ENCODE data around the gene PCLAF. TPM values are rescaled to one million over a fixed set of nuclear protein-coding genes. Genes with fewer than 3 reads are reported as not detected.
"Not testable (repeated sequence)": the region's sequence is repeated elsewhere in the genome, so short reads cannot be mapped to it uniquely, and the experiment has no call there.

PCLAF gene
- total RNA-seq: 1.4 TPM

- H3K9me3 ChIP-seq (ENCODE audit: low read depth, low read length): no peaks in the 10 kb centered on the region
- H3K4me3 ChIP-seq (ENCODE audit: low read length): peak within 1 kb of the TSS; percentile 65
- peaks cover 17% of the 10 kb centered on the region for H3K4me1 ChIP-seq (ENCODE audit: insufficient read depth, low read length)
- H3K27me3 ChIP-seq (ENCODE audit: insufficient read depth, low read length): no peaks in the 10 kb centered on the region
Measured at GRCh38 chr15:64381000-64381751, at the start of gene PCLAF. Gene PCLAF, minus strand, starts transcription at chr15:64381441. Its CDS starts 70 bp downstream, at chr15:64381371.

GRCh38 chr15:64430000-64430735, 48.9 kb upstream of the PCLAF start:
- Histone ChIP-seq H3K4me1 (ENCODE audit: insufficient read depth, low read length) (peaks cover 19% of the 10 kb centered on the region), H3K4me3 (ENCODE audit: low read length) (no peak overlapping the region), H3K9me3 (ENCODE audit: low read depth, low read length) (no peaks in the 10 kb centered on the region), H3K27me3 (ENCODE audit: insufficient read depth, low read length) (no peaks in the 10 kb centered on the region)

GRCh38 chr15:64429448-64429847, 48.2 kb upstream of the PCLAF start:
- peaks cover 19% of the 10 kb centered on the region for H3K4me1 ChIP-seq (ENCODE audit: insufficient read depth, low read length)
- H3K27me3 ChIP-seq (ENCODE audit: insufficient read depth, low read length): no peaks in the 10 kb centered on the region
- H3K4me3 ChIP-seq (ENCODE audit: low read length): no peak overlapping the region
- H3K9me3 ChIP-seq (ENCODE audit: low read depth, low read length): no peaks in the 10 kb centered on the region

DNA sequence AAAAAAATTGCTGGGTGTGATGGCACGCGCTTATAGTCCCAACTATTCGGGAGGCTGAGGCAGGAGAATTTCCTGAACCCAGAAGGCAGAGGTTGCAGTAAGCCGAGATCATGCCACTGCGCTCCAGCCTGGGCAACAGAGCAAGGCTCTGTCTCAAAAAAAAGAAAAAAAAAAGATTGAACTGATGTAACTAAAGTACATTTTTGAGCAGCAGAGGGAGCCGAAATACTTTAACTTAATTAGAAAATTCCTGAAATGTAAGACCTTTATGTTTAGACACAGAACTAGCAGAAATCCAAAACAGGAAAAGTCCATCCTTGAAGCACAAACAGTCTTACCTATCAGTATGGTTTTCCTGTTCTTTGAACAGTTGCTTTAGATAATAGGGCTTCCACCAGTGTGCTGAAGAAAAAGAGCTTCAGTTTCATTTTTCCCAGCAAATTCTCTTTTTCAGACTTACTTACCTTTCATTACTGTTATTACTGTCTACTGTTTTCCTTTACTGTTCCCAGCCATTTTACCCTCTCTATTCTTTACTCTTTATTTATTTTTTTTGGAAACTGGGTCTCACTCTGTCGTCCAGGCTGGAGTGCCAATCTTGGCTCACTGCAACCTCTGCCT, 45.7 kb upstream of the PCLAF start:
- peaks cover 25% of the 10 kb centered on the region for H3K4me1 ChIP-seq (ENCODE audit: insufficient read depth, low read length)

DNA sequence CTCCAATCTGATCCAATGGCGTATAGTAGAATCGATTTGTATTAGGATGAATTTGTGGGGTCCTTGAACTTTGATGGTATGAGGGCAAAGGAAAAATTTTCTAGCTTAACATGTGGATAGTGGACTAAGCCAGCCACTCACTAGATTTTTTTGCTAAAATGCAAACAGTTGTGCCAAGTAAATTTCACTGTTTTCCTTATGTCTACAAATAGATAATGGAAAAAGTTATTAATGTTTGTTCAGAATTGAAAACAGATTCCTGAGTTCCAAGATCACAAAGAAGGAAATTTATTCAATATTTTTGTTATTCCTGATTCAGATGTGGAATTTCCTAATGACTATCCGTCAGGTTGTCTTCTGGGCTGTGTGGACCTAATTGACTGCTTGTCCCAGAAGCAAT, 44.0 kb upstream of the PCLAF start:
- no peaks in the 10 kb centered on the region for H3K27me3 ChIP-seq (ENCODE audit: insufficient read depth, low read length)
- no peak overlapping the region for H3K4me3 ChIP-seq (ENCODE audit: low read length)
- no peaks in the 10 kb centered on the region for H3K9me3 ChIP-seq (ENCODE audit: low read depth, low read length)
- peaks cover 19% of the 10 kb centered on the region for H3K4me1 ChIP-seq (ENCODE audit: insufficient read depth, low read length)

More for the DNA sequence above, 45.7 kb upstream of the PCLAF start:
- Histone ChIP-seq H3K27me3 (ENCODE audit: insufficient read depth, low read length) (no peaks in the 10 kb centered on the region), H3K4me3 (ENCODE audit: low read length) (no peak overlapping the region), H3K9me3 (ENCODE audit: low read depth, low read length) (no peaks in the 10 kb centered on the region)

- no peak overlapping the region for H3K4me3 ChIP-seq (ENCODE audit: low read length)
- no peaks in the 10 kb centered on the region for H3K9me3 ChIP-seq (ENCODE audit: low read depth, low read length)
- peaks cover 7% of the 10 kb centered on the region for H3K4me1 ChIP-seq (ENCODE audit: insufficient read depth, low read length)
- H3K27me3 ChIP-seq (ENCODE audit: insufficient read depth, low read length): no peaks in the 10 kb centered on the region
Measured at GRCh38 chr15:64423970-64424369, 42.7 kb upstream of the PCLAF start.

DNA sequence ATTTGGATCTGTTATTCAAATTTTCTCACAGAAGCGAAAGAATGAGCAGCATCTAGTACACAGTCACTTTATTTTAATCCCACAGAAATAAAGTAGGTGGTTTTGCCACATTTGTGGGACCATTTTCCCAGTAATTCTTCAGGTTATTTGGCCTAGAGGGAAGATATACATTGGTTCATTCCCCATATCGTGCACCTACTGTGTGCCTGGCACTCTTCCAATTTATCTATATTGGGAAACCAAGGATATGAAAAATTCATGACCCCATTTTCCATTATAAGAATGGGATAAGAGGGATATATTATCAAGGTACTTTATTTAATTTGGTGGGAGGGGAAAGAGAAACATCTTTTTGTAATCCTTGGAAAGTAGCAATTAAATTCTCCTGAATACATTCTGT, 41.5 kb upstream of the PCLAF start:
- H3K9me3 ChIP-seq (ENCODE audit: low read depth, low read length): no peaks in the 10 kb centered on the region
- peaks cover 6% of the 10 kb centered on the region for H3K4me1 ChIP-seq (ENCODE audit: insufficient read depth, low read length)
- H3K27me3 ChIP-seq (ENCODE audit: insufficient read depth, low read length): no peaks in the 10 kb centered on the region
- H3K4me3 ChIP-seq (ENCODE audit: low read length): no peak overlapping the region

DNA sequence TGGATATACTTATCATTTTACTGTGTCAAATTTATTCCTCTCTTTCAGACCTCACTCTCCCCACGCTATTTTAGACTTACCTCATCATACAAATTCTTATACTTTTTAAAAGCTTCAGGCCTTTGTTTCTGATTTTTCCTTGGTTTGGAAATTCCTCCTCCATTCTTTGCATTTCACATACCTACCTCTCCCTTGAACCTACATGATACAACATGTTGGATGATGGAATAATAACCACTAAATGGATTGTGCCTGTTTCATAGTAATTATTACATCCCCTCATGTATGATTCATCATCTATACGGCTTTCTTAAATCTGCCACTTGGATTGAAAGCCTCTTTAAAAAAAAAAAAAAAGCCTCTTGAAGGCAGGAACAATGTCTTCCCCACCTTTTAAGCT, 31.0 kb upstream of the PCLAF start:
- Histone ChIP-seq H3K9me3 (ENCODE audit: low read depth, low read length) (no peaks in the 10 kb centered on the region), H3K4me1 (ENCODE audit: insufficient read depth, low read length) (no peaks in the 10 kb centered on the region), H3K27me3 (ENCODE audit: insufficient read depth, low read length) (no peaks in the 10 kb centered on the region), H3K4me3 (ENCODE audit: low read length) (no peak overlapping the region)

- no peak overlapping the region for H3K4me3 ChIP-seq (ENCODE audit: low read length)
- H3K9me3 ChIP-seq (ENCODE audit: low read depth, low read length): no peaks in the 10 kb centered on the region
- H3K27me3 ChIP-seq (ENCODE audit: insufficient read depth, low read length): no peaks in the 10 kb centered on the region
- no peaks in the 10 kb centered on the region for H3K4me1 ChIP-seq (ENCODE audit: insufficient read depth, low read length)
Measured at GRCh38 chr15:64400583-64400982, 19.3 kb upstream of the PCLAF start.

- H3K4me1 ChIP-seq (ENCODE audit: insufficient read depth, low read length): no peaks in the 10 kb centered on the region
Measured at GRCh38 chr15:64398575-64398974, 17.3 kb upstream of the PCLAF start.

GRCh38 chr15:64396789-64397188, 15.5 kb upstream of the PCLAF start:
- Histone ChIP-seq H3K4me1 (ENCODE audit: insufficient read depth, low read length) (no peaks in the 10 kb centered on the region), H3K9me3 (ENCODE audit: low read depth, low read length) (no peaks in the 10 kb centered on the region), H3K27me3 (ENCODE audit: insufficient read depth, low read length) (no peaks in the 10 kb centered on the region), H3K4me3 (ENCODE audit: low read length) (no peak overlapping the region)

More at GRCh38 chr15:64398575-64398974, 17.3 kb upstream of the PCLAF start:
- Histone ChIP-seq H3K4me3 (ENCODE audit: low read length) (no peak overlapping the region), H3K27me3 (ENCODE audit: insufficient read depth, low read length) (no peaks in the 10 kb centered on the region), H3K9me3 (ENCODE audit: low read depth, low read length) (no peaks in the 10 kb centered on the region)

- H3K4me1 ChIP-seq (ENCODE audit: insufficient read depth, low read length): peaks cover 15% of the 10 kb centered on the region
- not testable (repeated sequence) for H3K27me3 ChIP-seq (ENCODE audit: insufficient read depth, low read length); H3K9me3 ChIP-seq (ENCODE audit: low read depth, low read length); H3K4me3 ChIP-seq (ENCODE audit: low read length)
Measured at GRCh38 chr15:64392471-64392870, 11.2 kb upstream of the PCLAF start.

- Histone ChIP-seq H3K27me3 (ENCODE audit: insufficient read depth, low read length) (no peaks in the 10 kb centered on the region), H3K4me3 (ENCODE audit: low read length) (no peak overlapping the region), H3K9me3 (ENCODE audit: low read depth, low read length) (no peaks in the 10 kb centered on the region)
Measured at GRCh38 chr15:64389036-64389435, 7.8 kb upstream of the PCLAF start.

DNA sequence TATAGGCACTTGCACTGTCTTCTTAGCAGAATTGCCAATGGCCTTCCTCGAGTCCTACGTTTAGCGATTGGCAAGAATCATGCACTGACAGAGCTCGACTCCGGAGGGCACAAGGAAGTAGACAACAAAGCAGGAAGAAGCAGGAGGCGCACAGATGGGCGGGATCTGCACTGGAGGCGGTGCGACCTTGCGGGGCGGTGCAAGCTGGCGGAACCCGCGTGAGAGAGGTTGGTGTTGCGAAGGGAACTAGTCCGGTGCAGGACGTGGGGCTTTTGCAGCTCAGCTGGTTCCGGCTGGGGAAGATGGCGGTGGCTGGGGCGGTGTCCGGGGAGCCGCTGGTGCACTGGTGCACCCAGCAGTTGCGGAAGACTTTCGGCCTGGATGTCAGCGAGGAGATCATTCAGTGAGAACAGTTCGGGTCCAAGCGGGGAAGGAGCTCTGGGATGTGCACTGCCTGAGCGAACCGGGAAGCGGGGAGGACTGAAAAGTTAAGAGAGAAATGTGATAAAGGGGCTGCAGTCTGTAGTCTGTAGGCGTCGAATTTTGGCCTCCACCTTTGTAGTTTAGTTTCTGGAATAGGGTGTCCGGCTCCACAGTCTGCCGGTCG, 6.4 kb upstream of the PCLAF start, which contains the start of gene TRIP4:
TSS of gene TRIP4 (plus strand) at position 275 of the 607 bp plus-strand sequence. CDS start at position 303, 28 bp downstream.
- no peaks in the 10 kb centered on the region for H3K9me3 ChIP-seq (ENCODE audit: low read depth, low read length)
- peak within 1 kb of the TSS; percentile 99 for H3K4me3 ChIP-seq (ENCODE audit: low read length)
- H3K4me1 ChIP-seq (ENCODE audit: insufficient read depth, low read length): peaks cover 20% of the 10 kb centered on the region
- H3K27me3 ChIP-seq (ENCODE audit: insufficient read depth, low read length): no peaks in the 10 kb centered on the region

More at GRCh38 chr15:64389036-64389435, 7.8 kb upstream of the PCLAF start:
- peaks cover 20% of the 10 kb centered on the region for H3K4me1 ChIP-seq (ENCODE audit: insufficient read depth, low read length)

GRCh38 chr15:64386291-64386690, 5.0 kb upstream of the PCLAF start:
- no peaks in the 10 kb centered on the region for H3K9me3 ChIP-seq (ENCODE audit: low read depth, low read length)
- H3K4me3 ChIP-seq (ENCODE audit: low read length): no peak overlapping the region
- H3K27me3 ChIP-seq (ENCODE audit: insufficient read depth, low read length): no peaks in the 10 kb centered on the region
- H3K4me1 ChIP-seq (ENCODE audit: insufficient read depth, low read length): peaks cover 25% of the 10 kb centered on the region
